SJSA1 (cell line): ENCODE measurements around the gene GLB1L. TPM values are rescaled to one million over a fixed set of nuclear protein-coding genes. Genes with fewer than 3 reads are reported as not detected.
A peak's percentile ranks its signal among the peaks of the same experiment; 100 is the strongest.

Experiments
- DNase-seq, 2 experiments: peaks; one replicate each; pipeline ENCODE4 v3.0.0-alpha.2; 2015 to 2020; ENCODE audit warnings: low spot score in 2 of 2, low read depth in 1 of 2
- H3K27ac ChIP-seq: fragments of 250-450 bp; sonication (Bioruptor Pico); 2 replicates; pipeline ENCODE4 v1.5.1; 2020; ENCODE audit warnings: mild to moderate bottlenecking, moderate library complexity
- H3K27me3 ChIP-seq: fragments of 250-450 bp; sonication (Bioruptor Pico); replicated peaks from 2 replicates; pipeline ENCODE4 v1.5.1; 2020; ENCODE audit warnings: mild to moderate bottlenecking, moderate library complexity
- H3K36me3 ChIP-seq: fragments of 250-450 bp; sonication (Bioruptor Pico); 2 replicates; pipeline ENCODE4 v1.5.1; 2020; ENCODE audit warnings: mild to moderate bottlenecking
- H3K4me1 ChIP-seq: fragments of 250-450 bp; sonication (Bioruptor Pico); replicated peaks from 2 replicates; pipeline ENCODE4 v1.6.1; 2021; ENCODE audit warnings: mild to moderate bottlenecking
- H3K4me3 ChIP-seq: fragments of 250-450 bp; sonication (Bioruptor Pico); 2 replicates; pipeline ENCODE4 v1.5.1; 2020; ENCODE audit warnings: mild to moderate bottlenecking
- H3K9me3 ChIP-seq: fragments of 250-450 bp; sonication (Bioruptor Pico); replicated peaks from 2 replicates; pipeline ENCODE4 v1.5.1; 2020; ENCODE audit warnings: mild to moderate bottlenecking
- total RNA-seq: library from RNA; depleted of rRNA; stranded (reverse); fragments of >200 nt; shearing (Covaris generic); gene quantifications from 2 replicates; pipeline ENCODE4 v1.2.3, GENCODE V29; 2014

GLB1L gene
- total RNA-seq, 1 experiment from 2014 or later: 3.6 TPM

GRCh38 chr2:219253753-219254589 is 8.7 kb upstream of the GLB1L start, which contains the start of gene TUBA4A:
Gene TUBA4A (minus strand): TSS chr2:219253918. CDS start chr2:219253858, 60 bp downstream.
- Histone ChIP-seq H3K4me3 (peak within 1 kb of the TSS; percentile 19), H3K4me1 (peaks cover 28% of the 10 kb centered on the region), H3K36me3 (no peaks in the 10 kb centered on the region), H3K27ac (no peak within 1 kb of the TSS), H3K27me3 (peaks cover 47% of the 10 kb centered on the region), H3K9me3 (peaks cover 4% of the 10 kb centered on the region)
- peak in 1 of 2 experiments; percentile 55 for DNase-seq

GRCh38 chr2:219252900-219253752 is 7.9 kb upstream of the GLB1L start, which contains the start of gene TUBA4B:
Gene TUBA4B (plus strand): TSS chr2:219253243. CDS start chr2:219253408, 165 bp downstream.
- H3K4me1 ChIP-seq: peaks cover 31% of the 10 kb centered on the region
- no peak within 1 kb of the TSS for H3K27ac ChIP-seq
- DNase-seq: no peak
- H3K27me3 ChIP-seq: peaks cover 47% of the 10 kb centered on the region
- H3K36me3 ChIP-seq: peaks cover 3% of the 10 kb centered on the region
- peaks cover 4% of the 10 kb centered on the region for H3K9me3 ChIP-seq
- peak within 1 kb of the TSS; percentile 19 for H3K4me3 ChIP-seq

- Histone ChIP-seq H3K9me3 (peaks cover 4% of the 10 kb centered on the region), H3K4me3 (no peak overlapping the region), H3K27me3 (peaks cover 47% of the 10 kb centered on the region), H3K36me3 (peaks cover 9% of the 10 kb centered on the region), H3K27ac (no peak overlapping the region), H3K4me1 (peaks cover 31% of the 10 kb centered on the region)
- DNase-seq: no peak
Measured at GRCh38 chr2:219252570-219252899, 7.3 kb upstream of the GLB1L start.

- Histone ChIP-seq H3K27ac (no peak overlapping the region), H3K4me1 (peaks cover 31% of the 10 kb centered on the region), H3K27me3 (peaks cover 47% of the 10 kb centered on the region), H3K36me3 (peaks cover 14% of the 10 kb centered on the region), H3K9me3 (peaks cover 4% of the 10 kb centered on the region), H3K4me3 (no peak overlapping the region)
- no peak for DNase-seq
Measured at GRCh38 chr2:219252084-219252483, 6.8 kb upstream of the GLB1L start.

GRCh38 chr2:219251656-219252055 is 6.4 kb upstream of the GLB1L start:
- Histone ChIP-seq H3K27ac (no peak overlapping the region), H3K4me3 (no peak overlapping the region), H3K27me3 (peaks cover 46% of the 10 kb centered on the region), H3K9me3 (peaks cover 4% of the 10 kb centered on the region), H3K36me3 (peaks cover 18% of the 10 kb centered on the region), H3K4me1 (peaks cover 32% of the 10 kb centered on the region)
- no peak for DNase-seq

GRCh38 chr2:219250049-219250781 is 5.0 kb upstream of the GLB1L start:
- H3K27ac ChIP-seq: no peak overlapping the region
- H3K4me3 ChIP-seq: no peak overlapping the region
- H3K27me3 ChIP-seq: peaks cover 33% of the 10 kb centered on the region
- peaks cover 24% of the 10 kb centered on the region for H3K36me3 ChIP-seq
- H3K4me1 ChIP-seq: peaks cover 39% of the 10 kb centered on the region
- DNase-seq: no peak
- peaks cover 4% of the 10 kb centered on the region for H3K9me3 ChIP-seq

- Histone ChIP-seq H3K9me3 (peaks cover 4% of the 10 kb centered on the region), H3K27me3 (peaks cover 25% of the 10 kb centered on the region), H3K36me3 (peaks cover 24% of the 10 kb centered on the region), H3K27ac (no peak overlapping the region; the same call in 1 of the 2 replicates), H3K4me3 (no peak overlapping the region), H3K4me1 (peaks cover 44% of the 10 kb centered on the region)
- peak in 1 of 2 experiments; percentile 52 for DNase-seq
Measured at GRCh38 chr2:219249203-219249980, 4.1 kb upstream of the GLB1L start.

- DNase-seq: no peak
- no peak overlapping the region for H3K4me3 ChIP-seq
- H3K4me1 ChIP-seq: peaks cover 39% of the 10 kb centered on the region
- peaks cover 19% of the 10 kb centered on the region for H3K27me3 ChIP-seq
- no peak overlapping the region for H3K27ac ChIP-seq
- peaks cover 24% of the 10 kb centered on the region for H3K36me3 ChIP-seq
- no peaks in the 10 kb centered on the region; the same call in 1 of the 2 replicates for H3K9me3 ChIP-seq
Measured at GRCh38 chr2:219248845-219249202, 3.6 kb upstream of the GLB1L start.

- no peak for DNase-seq
- Histone ChIP-seq H3K36me3 (peaks cover 24% of the 10 kb centered on the region), H3K4me3 (no peak overlapping the region), H3K4me1 (peaks cover 31% of the 10 kb centered on the region), H3K27me3 (peaks cover 11% of the 10 kb centered on the region), H3K9me3 (no peaks in the 10 kb centered on the region), H3K27ac (no peak overlapping the region)
Measured at GRCh38 chr2:219247678-219248642, 2.7 kb upstream of the GLB1L start.

GRCh38 chr2:219246559-219246958 is 1.3 kb upstream of the GLB1L start:
- Histone ChIP-seq H3K27ac (no peak overlapping the region), H3K4me3 (no peak overlapping the region)

GRCh38 chr2:219245899-219246230 is 621 bp upstream of the GLB1L start:
- Histone ChIP-seq H3K4me3 (peak overlapping the region; percentile 81), H3K9me3 (no peaks in the 10 kb centered on the region), H3K27me3 (no peaks in the 10 kb centered on the region), H3K4me1 (peaks cover 31% of the 10 kb centered on the region), H3K36me3 (peaks cover 24% of the 10 kb centered on the region), H3K27ac (peak overlapping the region; percentile 88)
- no peak for DNase-seq

More at GRCh38 chr2:219246559-219246958, 1.3 kb upstream of the GLB1L start:
- no peak for DNase-seq
- H3K9me3 ChIP-seq: no peaks in the 10 kb centered on the region
- peaks cover 31% of the 10 kb centered on the region for H3K4me1 ChIP-seq
- H3K27me3 ChIP-seq: no peaks in the 10 kb centered on the region
- peaks cover 24% of the 10 kb centered on the region for H3K36me3 ChIP-seq

GRCh38 chr2:219244789-219245147 is 476 bp downstream of the GLB1L start:
- H3K27me3 ChIP-seq: no peaks in the 10 kb centered on the region
- H3K4me3 ChIP-seq: peak overlapping the region; percentile 81
- no peaks in the 10 kb centered on the region for H3K9me3 ChIP-seq
- DNase-seq: no peak
- peaks cover 24% of the 10 kb centered on the region for H3K36me3 ChIP-seq
- H3K4me1 ChIP-seq: peaks cover 27% of the 10 kb centered on the region
- peak overlapping the region; percentile 88 for H3K27ac ChIP-seq
